GM12892 (cell line): Measurements from ENCODE around the gene LRPAP1.

Experiments
- DNase-seq: peaks from one replicate; pipeline ENCODE4 v3.0.0; 2011; ENCODE audit not compliant: insufficient read length
- FAIRE-seq: peaks from 2 replicates; lab custom pipeline; 2011; peaks lifted over from hg19 to GRCh38; lab: Jason Lieb, UNC
- POLR2A ChIP-seq: IDR thresholded peaks from 2 replicates; pipeline ENCODE4 v1.6.1; 2011; ENCODE audit warnings: low read depth, low read length, control low read depth
- POLR2AphosphoS5 ChIP-seq: IDR thresholded peaks from 2 replicates; pipeline ENCODE4 v1.6.1; 2011; ENCODE audit warnings: low read depth, low read length, control low read depth
- TAF1 ChIP-seq: IDR thresholded peaks from 2 replicates; pipeline ENCODE4 v1.6.1; 2011; ENCODE audit warnings: low read depth, mild to moderate bottlenecking, control low read depth, low read length, borderline replicate concordance

LRPAP1 gene

DNA sequence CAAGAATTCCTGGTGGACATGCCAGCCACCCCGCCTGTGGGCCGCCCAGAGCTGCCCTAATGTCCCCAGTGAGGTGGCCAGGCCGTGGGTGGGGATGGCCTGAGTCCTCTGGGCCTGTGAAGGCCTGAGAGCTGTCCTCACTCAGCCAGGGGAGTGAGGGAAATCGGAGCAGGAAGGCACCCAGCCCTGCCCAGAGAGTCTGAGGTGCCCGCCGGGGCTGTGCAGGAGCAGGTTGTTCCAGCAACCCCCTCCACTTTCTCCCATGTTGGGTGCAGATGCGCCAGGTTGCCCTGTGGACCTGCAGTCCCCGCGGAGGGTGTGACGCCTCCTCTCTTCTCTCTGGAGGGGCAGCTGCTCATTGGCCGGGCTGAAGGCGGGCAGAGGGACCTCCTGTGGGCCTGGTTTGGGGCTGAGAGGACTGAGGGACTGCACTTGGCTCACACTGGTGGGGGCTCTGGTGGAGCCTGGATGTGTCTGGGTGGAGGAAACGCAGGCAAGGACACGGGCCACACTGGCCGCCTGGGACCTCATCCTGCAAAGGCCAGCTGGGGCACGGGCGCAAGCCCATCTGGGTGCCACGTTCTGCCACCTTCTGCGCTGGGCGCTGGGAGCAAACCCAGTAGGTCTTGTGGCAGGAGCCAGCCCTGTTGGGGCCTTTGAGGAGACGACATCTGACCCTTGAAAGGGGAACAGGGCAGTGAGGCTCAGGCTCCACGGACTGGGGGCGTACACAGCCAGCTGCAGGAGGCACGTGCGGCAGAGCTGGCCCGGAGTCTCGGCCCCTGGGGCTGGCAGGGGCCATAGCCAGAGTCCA is 55.1 kb downstream of the LRPAP1 start:
- DNase-seq (no peak), FAIRE-seq (no peak)
- TF ChIP-seq POLR2A, result no peak
- TF ChIP-seq TAF1, result no peak
- TF ChIP-seq POLR2AphosphoS5, result no peak

DNA sequence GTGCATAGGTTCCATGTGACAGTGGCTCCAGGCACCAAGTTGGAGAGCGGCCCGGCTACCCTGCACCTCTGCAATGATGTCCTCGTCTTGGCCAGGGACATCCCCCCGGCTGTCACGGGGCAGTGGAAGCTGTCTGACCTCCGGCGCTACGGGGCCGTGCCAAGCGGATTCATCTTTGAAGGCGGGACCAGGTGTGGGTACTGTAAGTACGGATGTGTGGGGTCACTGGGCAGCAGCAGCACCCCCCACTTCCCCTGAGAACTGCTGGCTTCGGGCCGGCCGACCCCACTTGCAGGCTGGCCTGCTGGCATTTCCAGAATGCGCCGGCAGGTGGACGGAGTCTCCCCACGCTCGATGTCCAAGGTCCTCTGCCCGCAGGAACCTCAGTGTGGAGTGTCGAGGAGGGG is 55.9 kb downstream of the LRPAP1 start:
- DNase-seq, result no peak
- FAIRE-seq, result no peak
- TF ChIP-seq POLR2A (no peak), POLR2AphosphoS5 (no peak), TAF1 (no peak)

DNA sequence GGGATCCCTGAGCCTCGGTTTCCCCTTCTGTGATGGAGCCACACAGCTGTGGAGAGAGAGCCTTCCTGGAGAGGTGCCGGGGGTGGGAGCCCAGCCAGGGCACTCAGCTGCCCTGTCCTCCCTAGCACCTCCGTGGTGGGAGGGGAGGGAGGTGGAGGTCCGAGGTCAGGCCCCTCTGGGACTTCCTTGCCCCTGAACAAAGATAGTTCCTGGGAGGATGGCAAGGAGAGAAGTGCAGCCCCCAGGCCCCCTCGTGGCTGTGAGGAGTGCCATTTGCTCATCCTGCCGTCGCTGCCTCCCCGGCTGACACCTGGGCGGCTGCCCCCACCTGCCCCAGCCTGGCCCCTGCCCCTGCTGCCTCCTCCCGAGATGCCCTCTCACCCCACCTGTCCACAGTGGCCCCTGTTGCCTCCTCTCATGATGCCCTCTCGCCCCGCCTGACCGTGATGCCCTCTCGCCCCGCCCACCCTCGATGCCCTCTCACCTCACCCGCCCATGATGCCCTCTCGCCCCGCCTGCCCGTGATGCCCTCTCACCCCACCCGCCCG is 56.4 kb downstream of the LRPAP1 start:
- DNase-seq (no peak), FAIRE-seq (no peak)
- TF ChIP-seq TAF1, result no peak
- TF ChIP-seq POLR2A, result no peak
- no peak for TF ChIP-seq POLR2AphosphoS5

DNA sequence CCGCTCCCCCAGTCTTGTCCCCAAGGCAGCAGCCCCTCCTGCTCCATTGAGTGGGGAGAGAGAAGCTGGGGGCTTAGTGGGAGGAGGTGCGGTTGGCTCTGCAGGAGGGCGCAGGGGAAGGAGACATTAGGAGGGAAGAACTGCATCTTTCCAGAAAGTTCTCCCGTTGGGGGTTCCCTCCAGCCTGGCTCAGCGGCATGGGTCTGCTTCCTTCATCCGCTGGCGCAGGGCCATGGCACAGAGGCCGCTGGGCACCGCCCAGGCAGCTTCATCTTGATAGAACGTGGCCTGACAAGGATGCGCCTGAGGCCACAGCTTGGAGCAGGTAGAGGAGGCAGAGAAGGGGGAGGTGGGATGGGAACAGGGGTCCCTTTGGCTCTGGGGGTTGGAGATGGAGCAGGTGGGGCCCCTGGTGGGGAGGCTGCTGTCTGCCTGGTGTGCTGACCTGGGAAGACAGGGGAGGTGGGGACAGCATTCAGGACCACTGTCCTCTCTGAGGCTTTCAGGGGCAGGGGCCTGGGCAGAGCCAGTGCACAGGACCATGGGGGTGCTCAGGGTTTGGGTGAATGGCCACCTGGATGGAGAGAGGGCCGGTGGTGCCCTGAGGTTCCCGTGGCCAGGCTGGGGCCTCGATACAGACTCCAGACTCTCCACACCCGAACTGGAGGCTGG is 57.0 kb downstream of the LRPAP1 start:
- TF ChIP-seq POLR2A (no peak), POLR2AphosphoS5 (no peak), TAF1 (no peak)
- FAIRE-seq, result no peak

DNA sequence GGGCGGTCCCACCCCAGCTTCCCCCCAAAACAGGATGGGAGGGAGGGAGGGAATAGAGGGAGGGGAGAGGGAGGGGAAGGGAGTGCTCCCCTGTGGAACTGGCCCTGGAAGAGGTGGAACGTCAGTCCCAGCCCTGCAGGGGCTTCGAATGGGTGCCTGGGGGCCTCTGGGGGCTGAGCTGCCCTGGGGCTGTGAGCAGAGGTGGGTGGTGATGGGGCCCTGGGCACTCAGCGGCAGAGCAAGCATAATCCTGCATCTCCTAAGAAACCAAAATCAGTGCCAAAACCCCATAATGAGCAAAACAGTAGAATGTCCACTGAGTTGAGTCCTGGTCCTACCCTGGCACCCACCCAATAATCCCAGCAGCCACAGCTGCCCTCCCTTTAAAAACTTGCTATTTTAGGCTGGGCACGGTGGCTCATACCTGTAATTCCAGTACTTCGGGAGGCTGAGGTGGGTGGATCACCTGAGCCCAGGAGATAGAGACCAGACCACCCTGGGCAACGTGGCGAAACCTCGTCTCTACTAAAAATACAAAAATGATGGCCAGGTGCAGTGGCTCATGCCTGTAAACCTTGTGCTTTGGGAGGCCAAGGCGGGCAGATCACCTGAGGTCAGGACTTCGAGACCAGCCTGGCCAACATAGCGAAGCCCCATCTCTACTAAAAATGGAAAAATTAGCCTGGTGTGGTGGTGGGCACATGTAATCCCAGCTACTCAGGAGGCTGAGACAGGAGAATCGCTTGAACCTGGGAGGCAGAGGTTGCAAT is 58.0 kb downstream of the LRPAP1 start:
- FAIRE-seq (no peak), DNase-seq (no peak)
- TF ChIP-seq POLR2AphosphoS5 (no peak), POLR2A (no peak), TAF1 (no peak)

More for the DNA sequence above, 57.0 kb downstream of the LRPAP1 start:
- no peak for DNase-seq

DNA sequence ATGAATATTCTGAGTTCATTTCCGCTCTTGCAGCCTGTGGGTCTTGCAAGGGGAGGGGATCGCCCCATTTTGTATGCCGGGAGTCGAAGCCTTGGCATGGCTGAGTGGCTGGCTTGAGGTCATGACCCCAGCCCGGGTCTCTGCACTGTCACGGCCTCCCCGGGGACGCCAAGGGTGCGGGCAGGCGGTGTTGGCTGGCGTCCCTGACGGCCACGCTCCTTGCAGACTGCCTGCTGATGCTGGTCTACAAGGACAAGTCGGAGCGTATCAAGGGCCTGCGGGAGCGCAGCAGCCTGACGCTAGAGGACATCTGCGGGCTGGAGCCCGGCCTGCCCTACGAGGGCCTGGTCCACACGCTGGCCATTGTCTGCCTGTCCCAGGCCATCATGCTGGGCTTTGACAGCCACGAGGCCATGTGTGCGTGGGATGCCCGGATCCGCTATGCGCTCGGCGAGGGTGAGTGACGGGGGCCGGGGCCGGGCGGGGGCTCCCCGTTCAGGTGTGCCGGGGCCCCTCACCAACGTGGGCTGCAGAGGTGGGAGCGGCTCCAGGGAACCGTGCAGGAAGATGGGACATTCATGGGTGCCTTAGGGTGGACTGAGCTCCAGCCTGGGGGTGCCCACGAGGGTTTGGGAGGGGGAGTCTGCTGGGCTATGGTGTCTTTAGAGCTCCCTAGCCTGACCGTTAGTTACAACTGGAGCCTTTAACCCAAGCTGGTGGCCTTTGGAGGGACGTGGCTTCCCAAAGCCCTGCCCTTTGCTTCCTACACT is 58.9 kb downstream of the LRPAP1 start:
- DNase-seq (no peak), FAIRE-seq (no peak)
- no peak for TF ChIP-seq TAF1
- no peak for TF ChIP-seq POLR2AphosphoS5
- no peak for TF ChIP-seq POLR2A

DNA sequence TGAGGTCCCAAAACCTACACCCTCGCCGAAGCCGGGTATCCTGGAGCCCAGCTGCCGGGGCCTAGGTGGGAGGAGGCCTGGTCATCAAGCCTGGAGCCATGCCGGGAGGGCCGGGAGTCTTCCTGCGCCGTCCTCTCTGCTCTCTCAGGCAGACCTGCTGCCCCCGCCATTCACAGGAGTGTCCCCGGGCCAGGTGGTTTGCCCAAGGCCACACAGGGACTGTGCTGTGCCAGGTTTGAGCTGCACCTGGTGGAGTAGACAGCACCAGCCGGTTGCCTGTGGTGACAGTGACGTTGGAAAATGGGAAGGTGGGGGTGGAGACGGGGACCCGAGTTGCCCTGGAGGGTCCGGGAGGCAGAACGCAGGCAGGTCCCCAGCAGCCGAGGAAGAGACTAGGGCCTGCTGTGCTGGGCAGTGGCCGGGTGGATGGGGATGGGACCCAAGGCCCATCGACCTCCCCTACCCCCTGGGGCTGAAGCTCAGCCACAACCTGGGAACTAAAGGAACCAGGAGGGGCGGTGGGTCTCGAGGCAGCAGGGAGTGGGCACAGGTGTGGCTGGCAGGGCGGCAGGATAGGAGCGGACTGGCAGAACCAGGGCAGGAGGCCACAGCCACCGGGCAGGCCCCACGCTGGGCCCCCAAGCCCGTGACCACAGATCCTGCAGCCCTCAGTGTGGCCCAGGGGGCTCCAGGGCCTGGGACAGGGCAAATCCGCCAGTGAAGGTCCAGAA is 59.6 kb downstream of the LRPAP1 start:
- no peak for FAIRE-seq
- TF ChIP-seq TAF1 (no peak), POLR2AphosphoS5 (no peak), POLR2A (no peak)
- DNase-seq, result no peak

DNA sequence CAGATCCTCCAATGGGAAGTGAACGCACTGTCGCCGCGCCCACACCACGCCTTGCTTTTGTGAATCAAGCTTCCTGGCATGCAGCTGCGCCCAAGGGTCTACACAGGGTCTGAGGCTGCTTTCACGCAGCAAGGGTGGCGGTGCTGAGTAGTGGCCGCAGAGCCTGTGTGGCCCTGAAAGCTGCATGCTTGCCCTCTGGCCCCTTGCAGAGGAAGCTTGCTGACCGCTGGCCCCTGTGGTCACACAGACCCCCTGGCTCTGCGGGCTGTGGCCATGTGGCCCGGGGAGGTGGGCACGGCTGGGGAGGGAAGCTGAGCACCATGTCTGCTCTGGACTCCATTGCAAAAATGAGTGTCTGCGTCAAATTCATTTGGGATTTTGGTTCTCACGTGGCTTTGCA is 60.3 kb downstream of the LRPAP1 start:
- FAIRE-seq, result no peak
- DNase-seq, result no peak
- TF ChIP-seq TAF1 (no peak), POLR2AphosphoS5 (no peak), POLR2A (no peak)

DNA sequence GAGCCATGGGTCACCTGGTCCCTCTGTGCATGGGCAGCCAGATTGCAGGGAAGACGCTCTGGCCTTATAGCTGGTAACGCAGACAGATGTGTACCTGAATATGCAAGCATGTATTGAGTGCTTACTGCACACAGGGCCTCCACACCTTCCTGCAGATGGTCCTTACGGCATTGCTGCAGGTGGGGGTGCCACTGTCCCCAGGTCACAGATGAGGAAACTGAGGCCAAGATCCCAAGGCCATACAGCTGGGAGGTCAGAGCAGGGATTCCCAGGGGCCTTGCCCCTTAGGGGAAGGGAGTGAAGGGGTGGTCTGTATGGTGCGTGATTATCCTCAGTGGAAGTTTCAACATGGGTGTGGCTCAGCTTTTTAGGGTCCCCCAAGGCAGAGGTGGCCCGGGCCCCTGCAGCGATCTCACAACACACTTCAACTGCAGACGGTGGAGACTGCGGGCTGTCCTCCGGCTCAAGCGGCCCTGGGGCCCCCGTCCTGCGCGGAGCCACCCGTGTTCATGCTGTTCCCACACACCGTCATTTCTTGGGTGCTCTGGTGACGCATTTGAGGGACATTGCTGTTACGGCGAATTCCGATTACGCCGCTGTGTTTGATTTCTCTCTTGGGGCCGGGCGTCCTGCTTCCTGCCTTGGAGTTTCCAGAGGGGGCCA is 61.0 kb downstream of the LRPAP1 start:
- TF ChIP-seq TAF1 (no peak), POLR2AphosphoS5 (no peak), POLR2A (no peak)
- DNase-seq, result no peak
- no peak for FAIRE-seq
